Cardiac muscle cell (in vitro differentiated cells and primary cell): ENCODE results near the gene WNT3. TPM values are rescaled to one million over a fixed set of nuclear protein-coding genes. Genes with fewer than 3 reads are reported as not detected.
"Not testable (repeated sequence)": the region's sequence is repeated elsewhere in the genome, so short reads cannot be mapped to it uniquely, and the experiment has no call there.

Experiments
- DNase-seq, 2 donors: peaks; one replicate each; pipeline versions ENCODE4 v3.0.0 to v3.0.0-alpha.2; 2010 to 2017; ENCODE audit warnings: low read depth in 1 of 2, low spot score in 1 of 2
- H3K27ac ChIP-seq: fragments of 200-600 bp; sonication (generic); 2 replicates; pipeline ENCODE4 v1.5.1; 2016
- H3K27me3 ChIP-seq: fragments of 200-600 bp; sonication (generic); 2 replicates; pipeline ENCODE4 v1.6.0; 2016; ENCODE audit warnings: control low read depth
- H3K36me3 ChIP-seq: fragments of 200-600 bp; sonication (generic); 2 replicates; pipeline ENCODE4 v1.5.1; 2016; ENCODE audit warnings: control low read depth
- H3K4me1 ChIP-seq: fragments of 200-600 bp; sonication (generic); 2 replicates; pipeline ENCODE4 v1.8.1; 2017; ENCODE audit warnings: low read depth, mild to moderate bottlenecking, mixed run types
- H3K4me3 ChIP-seq: fragments of 200-600 bp; sonication (generic); 2 replicates; pipeline ENCODE4 v1.5.1; 2016; ENCODE audit warnings: mild to moderate bottlenecking
- H3K9me3 ChIP-seq: fragments of 200-600 bp; sonication (generic); 2 replicates; pipeline ENCODE4 v1.5.1; 2017; ENCODE audit warnings: low read depth, mild to moderate bottlenecking, control low read depth
- polyA plus RNA-seq: library from polyadenylated mRNA; unstranded; fragments of >200 nt; fragmentation: Nextera tagmentation; extraction: Ambion mirVana; gene quantifications from 2 replicates; pipeline ENCODE4 v1.2.1, GENCODE V29; 2016
- total RNA-seq: library from RNA; depleted of rRNA; stranded (reverse); fragments of >200 nt; gene quantifications from 2 replicates; pipeline ENCODE4 v1.2.3, GENCODE V29; 2016
- TF ChIP-seq, protein P1 (sequence below): IDR thresholded peaks from 2 replicates; pipeline ENCODE4 v1.5.1; 2012; ENCODE audit warnings: low read depth, mild to moderate bottlenecking, low read length

The WNT3 gene
- total and polyA plus RNA-seq, 2 experiments from 2014 or later = 5.8 to 7.3 TPM

DNA sequence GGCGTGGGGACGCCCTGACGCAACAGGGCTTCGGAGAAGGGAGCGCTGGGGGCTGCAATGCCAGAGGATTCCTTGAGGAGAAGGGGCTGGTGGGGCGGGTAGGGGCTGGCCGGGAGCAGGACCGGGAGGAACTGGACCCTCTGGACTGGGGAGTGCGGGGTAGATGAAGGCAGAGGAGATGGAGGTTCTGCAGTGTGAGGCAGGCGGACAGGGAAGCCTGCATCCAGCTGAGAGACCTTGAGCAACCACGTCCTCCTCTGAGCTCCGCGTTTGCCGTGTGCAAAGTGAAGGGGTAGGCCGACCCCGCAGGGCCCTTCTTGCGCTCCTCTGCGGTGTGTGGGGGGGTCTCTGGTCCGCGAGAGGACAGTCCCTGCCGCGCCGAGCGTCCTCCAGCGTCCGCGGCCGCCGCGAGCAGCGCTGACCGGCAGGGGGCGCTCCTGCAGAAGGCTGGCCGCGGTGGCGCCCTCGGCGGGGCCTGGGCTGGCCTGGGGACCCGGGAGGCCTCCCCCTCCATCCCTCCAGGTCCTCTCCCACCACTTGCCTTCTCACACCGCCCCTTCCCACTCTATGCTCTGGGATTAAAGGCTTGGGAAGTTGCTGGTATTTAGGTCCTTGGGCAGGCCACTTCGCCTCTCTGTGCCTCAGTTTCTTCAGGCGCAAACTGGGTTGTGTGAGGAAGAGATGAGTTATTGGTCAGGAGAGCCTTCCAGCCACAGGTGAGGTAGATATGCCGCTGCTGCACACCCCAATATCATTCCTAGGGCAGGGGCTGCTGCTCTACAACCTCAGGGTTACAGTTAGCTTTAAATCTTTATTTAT is 23.3 kb upstream of the WNT3 start:
- no peak overlapping the region for H3K4me3 ChIP-seq
- H3K36me3 ChIP-seq = no peaks in the 10 kb centered on the region

DNA sequence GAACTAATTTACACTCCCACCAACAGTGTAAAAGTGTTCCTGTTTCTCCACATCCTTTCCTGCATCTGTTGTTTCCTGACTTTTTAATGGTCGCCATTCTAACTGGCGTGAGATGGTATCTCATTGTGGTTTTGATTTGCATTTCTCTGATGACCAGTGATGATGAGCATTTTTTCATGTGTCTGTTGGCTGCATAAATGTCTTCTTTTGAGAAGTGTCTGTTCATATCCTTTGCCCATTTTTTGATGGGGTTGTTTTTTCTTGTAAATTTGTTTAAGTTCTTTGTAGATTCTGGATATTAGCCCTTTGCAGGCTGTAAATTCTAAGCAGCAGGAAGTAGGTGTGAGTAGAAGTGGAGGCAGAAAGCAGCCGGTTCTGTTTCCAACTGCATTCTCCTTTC is 22.1 kb upstream of the WNT3 start:
- peaks cover 12% of the 10 kb centered on the region for H3K27me3 ChIP-seq

More for the DNA sequence above, 23.3 kb upstream of the WNT3 start:
- Histone ChIP-seq H3K27me3 (peaks cover 12% of the 10 kb centered on the region), H3K9me3 (no peaks in the 10 kb centered on the region), H3K27ac (no peak overlapping the region), H3K4me1 (no peaks in the 10 kb centered on the region)
- TF ChIP-seq, protein P1, sequence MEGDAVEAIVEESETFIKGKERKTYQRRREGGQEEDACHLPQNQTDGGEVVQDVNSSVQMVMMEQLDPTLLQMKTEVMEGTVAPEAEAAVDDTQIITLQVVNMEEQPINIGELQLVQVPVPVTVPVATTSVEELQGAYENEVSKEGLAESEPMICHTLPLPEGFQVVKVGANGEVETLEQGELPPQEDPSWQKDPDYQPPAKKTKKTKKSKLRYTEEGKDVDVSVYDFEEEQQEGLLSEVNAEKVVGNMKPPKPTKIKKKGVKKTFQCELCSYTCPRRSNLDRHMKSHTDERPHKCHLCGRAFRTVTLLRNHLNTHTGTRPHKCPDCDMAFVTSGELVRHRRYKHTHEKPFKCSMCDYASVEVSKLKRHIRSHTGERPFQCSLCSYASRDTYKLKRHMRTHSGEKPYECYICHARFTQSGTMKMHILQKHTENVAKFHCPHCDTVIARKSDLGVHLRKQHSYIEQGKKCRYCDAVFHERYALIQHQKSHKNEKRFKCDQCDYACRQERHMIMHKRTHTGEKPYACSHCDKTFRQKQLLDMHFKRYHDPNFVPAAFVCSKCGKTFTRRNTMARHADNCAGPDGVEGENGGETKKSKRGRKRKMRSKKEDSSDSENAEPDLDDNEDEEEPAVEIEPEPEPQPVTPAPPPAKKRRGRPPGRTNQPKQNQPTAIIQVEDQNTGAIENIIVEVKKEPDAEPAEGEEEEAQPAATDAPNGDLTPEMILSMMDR = peak; percentile 71
- DNase-seq = peak; percentile 29 to 65

DNA sequence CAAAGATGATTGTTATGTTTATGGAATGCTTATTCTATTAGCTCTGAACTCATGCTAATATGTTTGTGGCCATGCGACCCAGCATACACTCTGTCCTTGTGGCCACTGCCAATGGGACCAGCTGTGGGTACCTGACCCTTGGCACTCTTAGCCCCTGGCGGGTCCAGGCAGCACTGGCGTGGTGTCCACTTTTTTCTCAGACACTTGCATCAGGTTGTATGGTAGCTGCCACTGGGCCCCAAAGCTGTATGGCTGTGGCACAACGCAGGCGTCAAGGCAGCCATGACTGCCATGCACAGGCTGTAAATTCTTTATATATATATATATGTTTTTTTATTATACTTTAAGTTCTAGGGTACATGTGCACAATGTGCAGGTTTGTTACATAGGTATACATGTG is 20.7 kb upstream of the WNT3 start:
- Histone ChIP-seq H3K27me3 (peaks cover 12% of the 10 kb centered on the region), H3K4me3 (no peak overlapping the region), H3K36me3 (no peaks in the 10 kb centered on the region), H3K9me3 (no peaks in the 10 kb centered on the region), H3K4me1 (no peaks in the 10 kb centered on the region), H3K27ac (no peak overlapping the region)
- DNase-seq = no peak
- TF ChIP-seq, protein P1 = no peak

More for the DNA sequence above, 22.1 kb upstream of the WNT3 start:
- H3K27ac ChIP-seq, H3K4me1 ChIP-seq, H3K4me3 ChIP-seq, H3K9me3 ChIP-seq, DNase-seq, H3K36me3 ChIP-seq: not testable (repeated sequence)

DNA sequence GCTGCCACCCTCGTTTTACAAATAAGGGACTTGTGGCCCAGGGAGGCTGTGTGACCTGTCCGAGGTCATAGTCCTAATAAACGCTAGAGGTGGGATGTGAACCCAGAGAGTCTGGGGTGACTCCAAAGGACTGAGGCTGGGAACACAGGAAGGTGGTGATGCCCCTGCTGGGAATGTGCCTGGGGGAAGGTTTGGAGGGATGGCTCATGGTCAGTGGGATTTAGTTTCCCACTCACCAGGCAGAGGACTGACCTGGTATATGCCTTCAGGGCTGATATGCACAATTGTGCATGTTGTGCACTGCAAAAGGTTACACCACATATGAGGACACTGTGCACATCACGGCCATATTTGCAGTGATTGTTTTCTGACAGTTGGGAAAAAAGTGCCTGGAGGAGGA is 19.0 kb upstream of the WNT3 start:
- Histone ChIP-seq H3K4me1 (peaks cover 6% of the 10 kb centered on the region), H3K36me3 (no peaks in the 10 kb centered on the region), H3K27me3 (peaks cover 12% of the 10 kb centered on the region), H3K9me3 (no peaks in the 10 kb centered on the region), H3K4me3 (no peak overlapping the region), H3K27ac (no peak overlapping the region)
- TF ChIP-seq, protein P1 = no peak
- DNase-seq = no peak

DNA sequence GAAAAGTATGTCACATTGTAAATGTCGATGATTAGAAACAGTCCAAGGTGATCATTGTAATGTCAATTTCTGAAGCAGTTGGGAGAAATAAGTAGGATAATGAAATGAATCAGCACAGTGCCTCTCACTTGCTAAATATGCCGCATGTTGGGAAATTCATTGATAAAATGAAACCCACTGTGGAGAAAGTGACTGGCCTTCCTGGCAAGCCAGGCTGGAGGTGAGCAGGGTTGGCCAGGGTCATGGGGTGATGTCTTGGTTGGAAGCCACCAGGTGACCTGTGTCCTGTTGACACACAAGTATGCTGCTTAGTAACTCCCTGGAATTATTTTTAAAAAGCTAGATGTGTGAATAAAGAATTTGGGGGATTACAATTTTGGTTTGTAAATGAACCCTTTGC is 18.0 kb upstream of the WNT3 start:
- Histone ChIP-seq H3K27ac (no peak overlapping the region), H3K4me1 (peaks cover 9% of the 10 kb centered on the region), H3K4me3 (no peak overlapping the region), H3K27me3 (peaks cover 9% of the 10 kb centered on the region), H3K9me3 (no peaks in the 10 kb centered on the region), H3K36me3 (no peaks in the 10 kb centered on the region)
- TF ChIP-seq, protein P1 = no peak
- no peak for DNase-seq

DNA sequence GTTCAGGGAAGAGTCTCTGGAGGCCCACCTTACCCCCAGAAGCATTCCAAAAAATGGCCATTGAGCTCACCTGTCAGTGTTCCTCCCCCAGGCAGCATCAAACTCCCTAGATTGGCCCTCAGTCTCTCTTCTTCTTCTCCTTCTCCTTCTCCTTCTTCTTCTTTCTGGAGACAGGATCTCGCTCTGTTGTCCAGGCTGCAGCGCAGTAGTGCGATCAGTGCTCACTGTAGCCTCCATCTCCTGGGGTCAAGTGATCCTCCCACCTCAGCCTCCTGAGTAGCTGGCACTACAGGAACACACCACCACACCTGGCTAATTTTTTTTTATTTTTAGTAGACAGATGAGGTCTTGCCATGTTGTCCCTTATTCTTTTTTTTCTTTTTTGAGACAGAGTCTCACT is 16.4 kb upstream of the WNT3 start:
- H3K4me1 ChIP-seq = peaks cover 9% of the 10 kb centered on the region
- no peaks in the 10 kb centered on the region for H3K27me3 ChIP-seq
- no peaks in the 10 kb centered on the region for H3K9me3 ChIP-seq
- no peaks in the 10 kb centered on the region for H3K36me3 ChIP-seq
- TF ChIP-seq, protein P1 = no peak
- DNase-seq = no peak
- H3K4me3 ChIP-seq = no peak overlapping the region
- no peak overlapping the region for H3K27ac ChIP-seq
